Activated CD4-positive, alpha-beta T cell treated with anti-CD3 and anti-CD28 coated beads for 48 hours (primary cell): Measurements from ENCODE around the gene ZBTB9.

Experiments used
- DNase-seq: peaks from one replicate; pipeline ENCODE4 v3.0.0-alpha.2; 2020

The ZBTB9 gene

DNA sequence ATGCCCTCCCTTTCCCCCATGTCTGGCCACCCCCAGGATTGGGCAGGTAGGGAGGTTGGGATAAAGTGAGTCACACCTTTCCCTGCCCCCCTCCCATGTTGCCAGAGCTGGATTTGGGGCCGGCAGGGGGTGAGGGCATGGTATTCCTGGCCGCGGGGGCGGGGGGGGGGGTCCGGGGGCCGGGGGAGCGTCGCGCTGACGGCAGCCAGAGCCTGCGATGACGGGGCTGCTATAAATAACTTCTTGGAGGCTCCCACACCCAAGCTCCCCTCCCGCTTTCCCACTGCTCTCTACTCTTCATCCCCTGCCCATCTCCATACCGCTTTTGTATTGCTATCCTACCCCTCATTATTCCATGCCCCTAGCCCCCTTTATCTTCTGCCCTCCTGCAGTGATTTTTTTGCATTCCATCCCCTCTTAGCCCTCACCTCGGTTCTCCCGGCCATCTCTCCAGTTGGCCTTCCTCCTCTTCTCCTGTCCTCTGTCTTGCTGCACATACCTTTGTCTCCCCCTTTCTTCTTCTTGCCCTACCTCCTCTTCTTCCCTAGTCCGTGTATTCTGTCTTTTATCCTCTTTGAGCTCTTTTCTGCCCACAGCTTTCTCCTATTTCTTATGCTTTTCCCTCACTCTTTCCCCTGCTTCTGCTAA, 20.7 kb upstream of the ZBTB9 start:
- DNase-seq: no peak

DNA sequence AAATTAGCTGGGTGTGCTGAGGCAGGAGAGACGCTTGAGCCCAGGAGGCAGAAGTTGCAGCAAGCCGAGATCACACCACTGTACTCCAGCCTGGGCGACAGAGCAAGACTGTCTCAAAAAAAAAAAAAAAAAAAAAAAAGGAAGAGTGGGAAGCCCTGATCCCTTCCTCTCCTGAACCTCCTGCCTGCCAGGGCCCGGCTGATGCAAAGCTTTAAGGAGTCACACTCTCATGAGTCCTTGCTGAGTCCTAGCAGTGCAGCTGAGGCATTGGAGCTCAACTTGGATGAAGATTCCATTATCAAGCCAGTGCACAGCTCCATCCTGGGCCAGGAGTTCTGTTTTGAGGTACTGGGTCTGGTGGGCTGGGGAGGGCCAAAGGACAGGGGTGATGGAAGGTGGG, 19.4 kb upstream of the ZBTB9 start:
- no peak for DNase-seq

DNA sequence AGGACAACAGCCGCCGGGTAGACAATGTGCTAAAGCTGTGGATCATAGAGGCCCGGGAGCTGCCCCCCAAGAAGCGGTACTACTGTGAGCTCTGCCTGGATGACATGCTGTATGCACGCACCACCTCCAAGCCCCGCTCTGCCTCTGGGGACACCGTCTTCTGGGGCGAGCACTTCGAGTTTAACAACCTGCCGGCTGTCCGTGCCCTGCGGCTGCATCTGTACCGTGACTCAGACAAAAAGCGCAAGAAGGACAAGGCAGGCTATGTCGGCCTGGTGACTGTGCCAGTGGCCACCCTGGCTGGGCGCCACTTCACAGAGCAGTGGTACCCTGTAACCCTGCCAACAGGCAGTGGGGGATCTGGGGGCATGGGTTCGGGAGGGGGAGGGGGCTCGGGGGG, 16.7 kb upstream of the ZBTB9 start:
- DNase-seq: no peak

DNA sequence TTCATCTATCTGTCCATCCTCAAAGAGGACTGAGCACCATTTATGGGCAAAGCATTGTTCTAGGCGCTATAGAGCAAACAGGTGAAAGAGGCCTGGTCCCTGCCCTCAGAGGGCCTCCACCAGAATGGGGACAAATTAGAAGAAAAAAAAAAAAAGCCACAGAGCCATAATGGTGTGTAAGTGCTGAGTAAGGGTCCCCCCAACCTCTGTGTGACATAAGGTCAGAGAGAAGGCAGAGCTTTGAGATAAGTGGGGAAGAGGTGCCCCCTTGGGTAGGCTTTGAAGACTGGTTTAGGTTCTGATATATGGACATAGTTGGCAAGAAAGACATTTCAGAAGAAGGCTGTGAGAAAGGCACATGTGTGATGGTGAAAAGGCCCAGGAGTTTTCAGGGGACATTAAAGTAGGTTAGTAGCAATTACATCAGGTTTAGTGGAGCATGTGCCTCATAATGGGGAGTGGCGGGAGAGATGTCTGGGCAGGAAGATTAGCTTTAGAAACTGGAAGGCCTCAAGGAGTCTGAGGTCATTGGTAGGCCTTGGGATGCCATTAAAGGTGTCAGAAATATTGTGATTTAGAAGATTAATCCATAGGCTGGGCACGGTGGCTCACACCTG, 15.3 kb upstream of the ZBTB9 start:
- no peak for DNase-seq

DNA sequence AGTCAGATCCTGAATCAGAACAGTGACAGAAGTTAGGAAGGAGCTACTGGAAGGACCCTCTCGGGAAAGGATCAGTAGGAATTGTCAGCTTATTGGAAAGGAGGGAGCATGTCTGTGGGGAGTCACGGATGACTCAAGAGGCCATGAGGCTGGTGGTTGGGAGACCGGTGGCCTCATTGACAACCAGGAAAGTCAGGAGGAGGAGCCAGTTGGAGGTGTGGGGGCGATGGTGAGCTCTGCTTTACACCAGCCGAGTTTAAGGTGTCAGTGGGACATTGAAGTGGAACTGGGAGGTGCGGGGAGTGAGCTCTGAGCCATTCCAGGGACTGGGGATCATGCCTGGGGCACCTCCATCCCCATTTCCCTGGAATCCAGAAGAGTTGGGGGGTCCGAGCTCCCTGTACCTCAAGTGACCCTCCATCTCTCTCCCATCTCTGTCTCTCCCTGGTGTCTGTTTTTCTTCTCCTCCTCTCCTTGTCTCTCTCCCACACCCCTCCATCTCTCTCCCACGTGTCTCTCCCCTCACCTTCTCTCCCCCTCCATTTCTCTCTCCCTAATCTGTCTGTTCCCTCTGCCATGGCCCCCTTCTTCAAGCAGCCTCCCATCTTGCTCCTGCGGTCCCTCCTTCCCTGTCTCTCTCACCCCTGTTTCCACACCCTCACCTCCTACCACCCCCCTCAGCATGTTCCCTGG, 14.3 kb upstream of the ZBTB9 start:
- DNase-seq: no peak

DNA sequence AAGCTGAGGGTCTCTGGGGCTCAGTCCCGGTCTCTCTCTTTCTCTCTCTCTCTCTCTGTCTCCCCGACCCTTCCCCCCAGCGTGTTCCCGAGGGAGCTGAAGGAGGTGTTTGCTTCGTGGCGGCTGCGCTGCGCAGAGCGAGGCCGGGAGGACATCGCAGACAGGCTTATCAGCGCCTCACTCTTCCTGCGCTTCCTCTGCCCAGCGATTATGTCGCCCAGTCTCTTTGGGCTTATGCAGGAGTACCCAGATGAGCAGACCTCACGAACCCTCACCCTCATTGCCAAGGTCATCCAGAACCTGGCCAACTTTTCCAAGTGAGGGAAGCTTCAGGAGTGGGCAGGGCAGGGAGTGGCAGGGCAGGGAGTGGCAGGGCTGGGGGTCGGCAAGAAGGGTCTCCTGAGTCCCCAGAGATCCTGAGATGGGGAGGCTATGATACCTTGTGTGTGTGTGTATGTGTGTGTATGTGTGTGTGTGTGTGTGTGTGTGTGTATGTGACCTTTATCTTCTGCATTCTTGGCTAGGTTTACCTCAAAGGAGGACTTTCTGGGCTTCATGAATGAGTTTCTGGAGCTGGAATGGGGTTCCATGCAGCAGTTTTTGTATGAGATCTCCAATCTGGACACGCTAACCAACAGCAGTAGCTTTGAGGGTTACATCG, 13.6 kb upstream of the ZBTB9 start:
- no peak for DNase-seq

DNA sequence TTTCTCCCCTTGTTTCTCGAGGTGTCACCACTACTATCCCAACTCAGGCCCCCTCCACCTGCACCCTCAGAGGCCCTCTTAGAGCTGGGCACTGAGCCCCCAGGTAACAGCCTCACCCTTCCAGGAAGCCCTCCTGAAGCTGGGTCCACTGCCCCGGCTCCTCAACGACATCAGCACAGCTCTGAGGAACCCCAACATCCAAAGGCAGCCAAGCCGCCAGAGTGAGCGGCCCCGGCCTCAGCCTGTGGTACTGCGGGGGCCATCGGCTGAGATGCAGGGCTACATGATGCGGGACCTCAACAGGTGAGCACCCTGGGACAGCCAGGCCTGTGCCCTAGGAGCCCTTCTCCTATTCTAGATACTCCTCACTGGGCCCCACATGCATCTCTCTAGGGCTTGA, 12.9 kb upstream of the ZBTB9 start:
- DNase-seq: no peak

DNA sequence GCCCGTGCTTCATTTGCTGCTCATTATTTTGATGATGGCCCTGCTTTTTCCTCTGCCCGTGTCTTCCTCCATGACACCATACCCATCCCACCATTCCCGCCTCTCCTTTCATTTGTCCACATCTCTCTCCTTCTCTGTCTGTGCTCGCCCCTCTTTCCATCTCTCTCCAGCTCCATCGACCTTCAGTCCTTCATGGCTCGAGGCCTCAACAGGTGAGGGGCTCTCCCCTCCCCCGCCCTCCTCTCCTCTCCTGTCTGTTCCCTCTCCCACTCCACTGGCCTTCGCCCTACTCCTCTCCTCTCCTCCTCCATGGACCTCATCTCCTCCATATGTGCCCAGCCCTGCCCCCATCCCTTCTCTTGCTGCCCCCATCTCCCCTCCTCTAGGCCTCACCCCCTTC, 12.1 kb upstream of the ZBTB9 start:
- DNase-seq: no peak

DNA sequence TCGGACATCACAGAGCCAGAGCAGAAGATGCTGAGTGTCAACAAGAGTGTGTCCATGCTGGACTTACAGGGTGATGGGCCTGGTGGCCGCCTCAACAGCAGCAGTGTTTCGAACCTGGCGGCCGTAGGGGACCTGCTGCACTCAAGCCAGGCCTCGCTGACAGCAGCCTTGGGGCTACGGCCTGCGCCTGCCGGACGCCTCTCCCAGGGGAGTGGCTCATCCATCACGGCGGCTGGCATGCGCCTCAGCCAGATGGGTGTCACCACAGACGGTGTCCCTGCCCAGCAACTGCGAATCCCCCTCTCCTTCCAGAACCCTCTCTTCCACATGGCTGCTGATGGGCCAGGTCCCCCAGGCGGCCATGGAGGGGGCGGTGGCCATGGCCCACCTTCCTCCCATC, 11.4 kb upstream of the ZBTB9 start:
- DNase-seq: no peak

DNA sequence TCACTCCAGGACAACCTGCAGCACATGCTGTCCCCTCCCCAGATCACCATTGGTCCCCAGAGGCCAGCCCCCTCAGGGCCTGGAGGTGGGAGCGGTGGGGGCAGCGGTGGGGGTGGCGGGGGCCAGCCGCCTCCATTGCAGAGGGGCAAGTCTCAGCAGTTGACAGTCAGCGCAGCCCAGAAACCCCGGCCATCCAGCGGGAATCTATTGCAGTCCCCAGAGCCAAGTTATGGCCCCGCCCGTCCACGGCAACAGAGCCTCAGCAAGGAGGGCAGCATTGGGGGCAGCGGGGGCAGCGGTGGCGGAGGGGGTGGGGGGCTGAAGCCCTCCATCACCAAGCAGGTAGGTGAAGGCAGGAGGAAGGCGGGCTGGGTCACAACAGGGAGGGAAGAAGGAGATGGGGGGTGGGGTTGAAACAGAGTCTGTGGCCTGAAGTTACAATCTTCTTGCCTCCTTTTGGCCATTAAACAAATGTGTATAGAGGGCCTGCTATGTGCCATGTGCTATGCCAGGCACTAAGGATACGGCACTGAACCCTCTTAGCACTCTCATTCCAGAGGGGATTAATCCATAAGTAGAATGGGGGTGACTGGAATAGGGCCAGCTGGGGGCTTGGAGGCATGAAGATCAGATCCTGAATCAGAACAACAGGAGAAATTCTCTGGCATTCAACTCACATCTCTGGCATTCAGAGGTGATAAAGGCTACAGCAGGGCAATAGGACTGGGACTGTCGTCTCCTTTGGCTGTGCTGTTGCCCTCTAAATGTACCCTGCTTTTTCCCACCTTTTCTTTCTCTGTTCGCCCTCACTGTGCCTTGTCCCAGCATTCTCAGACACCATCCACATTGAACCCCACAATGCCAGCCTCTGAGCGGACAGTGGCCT, 10.5 kb upstream of the ZBTB9 start:
- DNase-seq: no peak

DNA sequence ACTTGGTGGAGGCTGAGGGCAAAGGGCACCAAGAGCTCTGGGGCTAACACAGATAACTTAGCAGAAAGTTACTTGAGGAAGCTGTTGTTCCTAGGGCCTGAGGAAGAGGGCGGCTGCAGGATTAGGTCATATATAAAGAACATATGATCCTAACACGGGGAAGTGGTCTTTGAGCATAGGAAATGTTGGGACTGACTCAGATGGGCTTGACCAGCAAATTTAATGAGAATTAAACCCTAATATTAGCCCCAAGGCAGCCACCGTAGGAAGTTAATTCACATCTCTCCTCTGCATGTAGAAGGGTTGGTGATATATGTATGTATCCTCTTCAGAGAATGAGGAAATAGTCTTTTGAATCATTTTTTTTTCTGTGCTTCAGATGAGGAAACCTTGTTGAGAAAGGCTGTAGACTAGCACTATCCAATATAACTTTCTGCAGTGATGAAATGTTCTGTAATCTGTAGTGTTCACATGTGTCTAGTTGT, 9.2 kb upstream of the ZBTB9 start:
- no peak for DNase-seq

DNA sequence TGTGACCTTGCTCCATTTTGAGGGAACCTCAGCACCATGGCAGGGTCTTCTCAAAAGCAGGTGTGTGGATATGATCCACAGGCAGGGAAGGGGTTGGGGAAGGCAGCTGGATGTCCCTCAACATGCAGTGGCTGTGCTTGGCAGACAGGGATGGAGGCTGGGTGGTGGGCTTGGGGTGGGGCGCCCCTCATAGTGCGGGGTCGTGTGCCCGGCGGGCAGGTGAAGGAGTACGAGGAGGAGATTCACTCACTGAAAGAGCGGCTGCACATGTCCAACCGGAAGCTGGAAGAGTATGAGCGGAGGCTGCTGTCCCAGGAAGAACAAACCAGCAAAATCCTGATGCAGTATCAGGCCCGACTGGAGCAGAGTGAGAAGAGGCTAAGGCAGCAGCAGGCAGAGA, 8.0 kb upstream of the ZBTB9 start:
- DNase-seq: no peak

DNA sequence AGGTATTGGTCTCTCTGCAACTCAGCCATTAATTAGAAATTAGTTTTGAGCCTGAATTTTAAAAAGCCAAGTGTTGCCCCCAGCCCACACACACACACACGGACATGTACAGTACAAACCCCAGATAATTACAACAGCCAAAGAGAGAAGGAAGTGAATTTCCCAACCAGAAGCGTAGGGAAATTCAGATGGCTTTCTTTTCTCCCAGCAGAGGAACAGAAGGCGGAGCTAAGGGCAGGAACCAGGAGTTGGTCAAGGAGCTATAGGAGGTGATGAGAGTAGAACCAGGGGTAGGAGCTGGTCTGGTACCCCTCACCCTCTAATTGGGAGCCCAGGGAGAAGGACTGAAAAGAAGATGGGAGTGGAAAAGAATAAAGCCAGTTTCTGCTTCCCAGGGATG, 3.9 kb upstream of the ZBTB9 start:
- DNase-seq: no peak

DNA sequence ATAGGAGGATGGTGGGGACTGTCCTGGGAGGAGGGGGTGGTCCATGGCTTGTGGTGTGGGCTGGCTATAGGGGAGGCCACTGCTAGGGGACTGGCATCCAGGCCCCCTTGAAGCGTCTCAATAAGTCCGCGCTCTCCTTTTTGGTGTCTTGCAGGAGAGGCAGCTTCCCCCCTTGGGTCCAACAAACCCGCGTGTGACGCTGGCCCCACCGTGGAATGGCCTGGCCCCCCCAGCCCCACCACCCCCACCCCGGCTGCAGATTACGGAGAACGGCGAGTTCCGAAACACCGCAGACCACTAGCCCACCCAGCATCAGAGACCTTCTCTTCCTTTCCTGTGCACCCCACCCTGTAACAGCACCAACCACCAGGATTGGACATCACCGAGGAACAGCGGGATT, 2.8 kb upstream of the ZBTB9 start:
- no peak for DNase-seq

DNA sequence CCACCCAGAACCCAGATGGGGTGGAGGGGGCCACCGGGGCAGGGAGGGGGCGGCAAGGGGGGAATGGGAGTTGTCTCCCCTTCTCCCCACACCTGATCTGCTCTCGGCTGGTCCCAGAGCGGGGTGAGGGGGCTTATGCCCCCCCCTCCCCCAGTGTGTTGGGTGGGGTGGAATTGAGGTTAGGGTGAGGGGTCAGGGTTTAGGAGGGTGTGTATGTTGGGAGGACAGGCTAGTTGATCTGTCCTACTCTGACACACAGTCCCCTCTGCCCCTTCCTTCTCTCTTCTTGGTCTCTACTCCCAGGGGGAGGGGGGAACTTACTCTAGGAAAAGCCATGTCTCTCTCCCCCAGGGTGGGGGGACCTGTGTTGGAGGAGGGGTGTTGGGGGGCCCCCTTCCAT, 1.9 kb upstream of the ZBTB9 start:
- no peak for DNase-seq

DNA sequence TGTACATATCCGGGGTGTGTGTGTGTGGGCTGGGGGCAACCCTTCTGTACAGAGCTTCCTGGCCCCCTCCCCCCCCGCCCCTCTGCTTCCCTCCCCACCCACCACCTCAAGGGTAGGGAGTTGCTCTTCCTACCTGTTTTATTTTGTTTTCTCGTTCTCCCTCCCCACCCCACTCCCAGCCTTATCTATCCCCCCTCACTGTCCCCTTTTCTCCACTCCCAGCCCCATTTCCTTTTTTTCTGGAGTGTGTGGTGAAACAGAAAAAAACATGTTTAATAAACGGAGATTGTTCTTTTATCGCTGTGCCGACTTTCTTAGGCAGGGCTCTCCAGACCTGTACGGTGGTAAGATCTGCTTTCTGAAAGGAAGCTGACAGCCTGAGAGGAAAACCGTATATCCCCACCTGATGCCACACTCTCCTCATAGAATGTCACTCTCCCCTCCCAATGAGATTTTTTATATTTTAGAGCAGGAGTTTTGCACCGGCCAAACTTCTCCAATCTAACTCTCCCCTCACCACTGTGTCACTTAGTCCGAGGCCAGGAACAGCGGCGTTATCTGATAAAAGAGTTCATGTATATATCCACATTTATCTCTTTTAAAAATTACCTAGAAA, 875 bp upstream of the ZBTB9 start:
- DNase-seq: no peak

DNA sequence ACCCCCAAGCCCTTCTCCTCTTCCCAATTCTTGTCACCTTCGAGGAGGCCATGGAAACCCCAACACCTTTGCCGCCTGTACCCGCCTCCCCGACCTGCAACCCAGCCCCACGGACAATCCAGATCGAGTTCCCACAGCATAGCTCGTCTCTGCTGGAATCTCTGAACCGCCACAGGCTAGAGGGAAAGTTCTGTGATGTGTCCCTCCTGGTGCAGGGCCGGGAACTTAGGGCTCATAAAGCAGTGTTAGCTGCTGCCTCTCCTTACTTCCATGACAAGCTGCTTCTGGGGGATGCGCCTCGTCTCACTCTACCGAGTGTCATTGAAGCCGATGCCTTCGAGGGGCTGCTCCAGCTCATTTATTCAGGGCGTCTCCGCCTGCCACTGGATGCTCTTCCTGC, 675 bp downstream of the ZBTB9 start:
- no peak for DNase-seq

DNA sequence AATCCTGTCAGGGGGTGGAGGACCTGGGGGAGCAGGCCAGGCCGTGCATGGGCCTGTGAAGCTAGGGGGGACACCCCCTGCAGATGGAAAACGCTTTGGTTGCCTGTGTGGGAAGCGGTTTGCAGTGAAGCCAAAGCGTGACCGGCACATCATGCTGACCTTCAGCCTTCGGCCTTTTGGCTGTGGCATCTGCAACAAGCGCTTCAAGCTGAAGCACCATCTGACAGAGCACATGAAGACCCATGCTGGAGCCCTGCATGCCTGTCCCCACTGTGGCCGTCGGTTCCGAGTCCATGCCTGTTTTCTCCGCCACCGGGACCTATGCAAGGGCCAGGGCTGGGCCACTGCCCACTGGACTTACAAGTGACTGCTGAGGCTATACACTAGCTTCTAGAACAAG, 1.8 kb downstream of the ZBTB9 start:
- DNase-seq: no peak

DNA sequence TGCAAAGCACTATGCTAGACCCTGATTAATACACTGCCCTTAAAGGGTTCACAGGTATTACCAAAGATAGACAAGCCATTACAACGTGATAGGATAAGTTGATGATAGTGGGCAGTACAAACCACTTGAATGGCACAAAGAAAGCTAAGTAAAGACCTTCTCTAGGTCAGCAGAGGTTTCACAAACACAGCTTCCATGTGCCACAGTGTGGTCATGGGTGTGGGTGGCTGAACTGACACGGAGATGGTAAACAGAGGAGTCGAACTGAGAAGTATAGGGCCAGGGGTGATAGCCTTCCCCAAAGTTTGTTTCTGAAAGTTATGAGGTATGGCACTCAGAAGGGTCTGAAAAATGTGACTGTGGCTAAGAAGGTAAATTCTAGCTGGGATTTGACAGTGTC, 4.3 kb downstream of the ZBTB9 start:
- no peak for DNase-seq

DNA sequence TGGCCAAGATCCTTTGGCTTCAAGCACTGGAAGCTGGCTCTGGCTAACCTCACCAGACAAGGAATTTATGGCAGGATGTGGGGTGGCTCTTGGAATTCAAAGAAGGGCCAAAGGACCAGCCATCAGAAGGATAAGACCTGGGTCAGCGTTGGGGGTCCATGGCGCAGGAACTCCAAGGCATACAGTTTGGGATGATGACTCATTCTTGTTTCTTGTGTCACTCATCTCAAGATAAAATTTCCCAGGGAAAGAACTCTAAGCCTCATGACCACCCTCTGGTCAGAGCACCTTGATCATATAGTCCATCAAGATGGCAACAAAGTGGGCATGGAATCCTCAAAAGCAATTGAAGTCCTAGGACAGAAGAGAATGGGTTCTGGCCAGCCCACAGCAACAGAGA, 4.8 kb downstream of the ZBTB9 start:
- no peak for DNase-seq

DNA sequence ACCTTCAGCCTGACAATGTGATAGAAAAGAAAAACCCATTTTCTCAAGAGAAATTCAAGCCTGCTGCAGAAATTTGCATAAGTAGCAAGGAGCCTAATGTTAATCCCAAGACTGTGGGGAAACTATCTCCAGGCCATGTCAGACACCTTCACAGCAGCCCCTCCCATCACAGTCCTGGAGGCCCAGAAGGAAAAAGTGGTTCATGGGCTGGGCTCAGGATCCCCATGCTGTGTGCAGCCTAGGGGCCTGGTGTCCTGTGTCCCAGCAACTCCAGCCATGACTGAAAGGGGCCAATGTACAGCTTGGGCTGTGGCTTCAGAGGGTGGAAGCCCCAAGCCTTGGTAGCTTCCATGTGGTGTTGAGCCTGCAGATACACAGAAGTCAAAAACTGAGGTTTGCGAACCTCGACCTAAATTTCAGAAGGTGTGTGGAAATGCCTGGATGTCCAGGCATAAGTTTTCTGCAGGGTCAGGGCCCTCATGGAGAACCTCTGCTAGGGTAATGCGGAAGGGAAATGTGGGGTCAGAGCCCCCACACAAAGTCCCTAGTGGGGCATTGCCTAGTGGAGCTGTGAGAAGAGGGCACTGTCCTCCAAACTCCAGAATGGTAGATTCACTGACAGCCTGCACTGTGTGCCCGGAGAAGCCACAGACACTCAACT, 11.8 kb downstream of the ZBTB9 start:
- DNase-seq: no peak

DNA sequence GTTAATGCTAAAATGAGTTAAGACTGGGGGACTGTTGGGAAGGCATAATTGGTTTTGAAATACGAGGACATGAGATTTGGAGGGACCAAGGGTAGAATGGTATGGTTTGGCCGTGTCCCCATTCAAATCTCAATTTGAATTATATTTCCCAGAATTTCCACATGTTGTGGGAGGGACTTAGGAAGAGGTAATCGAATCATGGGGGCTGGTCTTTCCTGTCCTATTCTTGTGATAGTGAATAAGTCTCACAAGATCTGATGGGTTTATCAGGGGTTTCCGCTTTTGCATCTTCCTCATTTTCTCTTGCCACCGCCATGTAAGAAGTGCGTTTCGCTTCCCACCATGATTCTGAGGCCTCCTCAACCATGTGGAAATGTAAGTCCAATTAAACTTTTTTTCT, 12.7 kb downstream of the ZBTB9 start:
- no peak for DNase-seq
